C4-2B (cell line): Measurements from ENCODE around the gene ISM2.

Experiments used
- ZFX ChIP-seq: fragments of 450-650 bp; IDR thresholded peaks from 2 replicates; pipeline ENCODE4 v1.6.1; 2017
- TF ChIP-seq, protein P1 (sequence below): fragments of 450-650 bp; conservative IDR thresholded peaks from 2 replicates; pipeline ENCODE4 v1.5.1; 2017; ENCODE audit warnings: mild to moderate bottlenecking

DNA sequence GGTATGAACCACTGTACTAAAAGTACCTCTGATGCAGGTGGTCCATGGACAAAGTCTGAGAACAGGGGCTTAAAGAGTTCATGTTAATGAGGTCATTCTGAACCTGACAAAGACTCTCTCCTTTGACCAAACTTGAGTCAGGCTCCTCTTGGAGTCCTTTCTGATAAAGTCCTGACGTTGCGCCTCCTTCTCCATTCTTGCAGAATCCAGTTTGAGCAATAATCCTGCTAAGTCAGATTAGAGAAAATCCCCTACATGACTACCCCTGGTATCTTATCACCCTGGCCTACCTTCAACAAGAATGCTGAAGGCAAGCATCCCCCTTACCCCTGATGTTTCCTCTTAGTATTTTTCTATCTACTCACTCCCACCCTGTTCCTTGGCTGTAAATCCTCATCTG lies 46.0 kb upstream of the ISM2 start:
- TF ChIP-seq, protein P1, sequence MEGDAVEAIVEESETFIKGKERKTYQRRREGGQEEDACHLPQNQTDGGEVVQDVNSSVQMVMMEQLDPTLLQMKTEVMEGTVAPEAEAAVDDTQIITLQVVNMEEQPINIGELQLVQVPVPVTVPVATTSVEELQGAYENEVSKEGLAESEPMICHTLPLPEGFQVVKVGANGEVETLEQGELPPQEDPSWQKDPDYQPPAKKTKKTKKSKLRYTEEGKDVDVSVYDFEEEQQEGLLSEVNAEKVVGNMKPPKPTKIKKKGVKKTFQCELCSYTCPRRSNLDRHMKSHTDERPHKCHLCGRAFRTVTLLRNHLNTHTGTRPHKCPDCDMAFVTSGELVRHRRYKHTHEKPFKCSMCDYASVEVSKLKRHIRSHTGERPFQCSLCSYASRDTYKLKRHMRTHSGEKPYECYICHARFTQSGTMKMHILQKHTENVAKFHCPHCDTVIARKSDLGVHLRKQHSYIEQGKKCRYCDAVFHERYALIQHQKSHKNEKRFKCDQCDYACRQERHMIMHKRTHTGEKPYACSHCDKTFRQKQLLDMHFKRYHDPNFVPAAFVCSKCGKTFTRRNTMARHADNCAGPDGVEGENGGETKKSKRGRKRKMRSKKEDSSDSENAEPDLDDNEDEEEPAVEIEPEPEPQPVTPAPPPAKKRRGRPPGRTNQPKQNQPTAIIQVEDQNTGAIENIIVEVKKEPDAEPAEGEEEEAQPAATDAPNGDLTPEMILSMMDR = no peak
- TF ChIP-seq ZFX = no peak
